Type B pancreatic cell (in vitro differentiated cells): ENCODE measurements around the gene ANKRD53. TPM values are rescaled to one million over a fixed set of nuclear protein-coding genes. Genes with fewer than 3 reads are reported as not detected.

ENCODE experiments used
- DNase-seq: peaks from one replicate; pipeline ENCODE4 v3.0.0; 2021; ENCODE audit warnings: mixed read lengths; ENCODE audit not compliant: unreplicated experiment; ENCODE audit errors: extremely low spot score
- H3K27ac Mint-ChIP-seq: 2 replicates; pipeline ENCODE4 v1.8.0; 2021; ENCODE audit warnings: mild to moderate bottlenecking, mixed read lengths
- H3K27me3 Mint-ChIP-seq: 2 replicates; pipeline ENCODE4 v1.8.0; 2021; ENCODE audit warnings: mixed read lengths
- H3K36me3 Mint-ChIP-seq: 2 replicates; pipeline ENCODE4 v1.8.0; 2021; ENCODE audit warnings: mixed read lengths
- H3K4me1 Mint-ChIP-seq: one replicate; pipeline ENCODE4 v1.8.0; 2021; ENCODE audit warnings: mixed read lengths; ENCODE audit not compliant: unreplicated experiment
- H3K4me3 Mint-ChIP-seq: 2 replicates; pipeline ENCODE4 v1.8.0; 2021; ENCODE audit warnings: mild to moderate bottlenecking, mixed read lengths
- H3K9me3 Mint-ChIP-seq: 2 replicates; pipeline ENCODE4 v1.8.0; 2021; ENCODE audit warnings: mixed read lengths
- CTCF ChIP-seq: fragments of 200-600 bp; sonication (generic); conservative IDR thresholded peaks from 2 replicates; pipeline ENCODE4 v1.5.0; 2021; ENCODE audit warnings: antibody characterized with exemption, mild to moderate bottlenecking
- total RNA-seq: library from RNA; stranded (reverse); gene quantifications from 2 replicates; pipeline ENCODE4 v1.2.1, GENCODE V29; 2021; ENCODE audit warnings: low replicate concordance

ANKRD53 gene
- total RNA-seq, 1 donor from 2014 or later, result 0.72 TPM

- no peaks in the 10 kb centered on the region for H3K36me3 Mint-ChIP-seq
- peaks cover 5% of the 10 kb centered on the region for H3K4me1 Mint-ChIP-seq
- no peak overlapping the region for H3K4me3 Mint-ChIP-seq
- TF ChIP-seq CTCF, result no peak
- no peaks in the 10 kb centered on the region for H3K9me3 Mint-ChIP-seq
- DNase-seq, result peak; percentile 66
- H3K27me3 Mint-ChIP-seq, result peaks cover 56% of the 10 kb centered on the region
- no peak overlapping the region for H3K27ac Mint-ChIP-seq
Measured at GRCh38 chr2:70962211-70962884, 16.1 kb upstream of the ANKRD53 start.

- peak; percentile 59 for DNase-seq
- Mint-ChIP-seq H3K9me3 (no peaks in the 10 kb centered on the region), H3K4me1 (peaks cover 5% of the 10 kb centered on the region), H3K4me3 (no peak overlapping the region), H3K27ac (no peak overlapping the region), H3K36me3 (no peaks in the 10 kb centered on the region), H3K27me3 (peaks cover 58% of the 10 kb centered on the region)
- TF ChIP-seq CTCF, result no peak
Measured at GRCh38 chr2:70962885-70963878, 15.2 kb upstream of the ANKRD53 start.

- Mint-ChIP-seq H3K27me3 (peaks cover 63% of the 10 kb centered on the region), H3K27ac (no peak overlapping the region), H3K36me3 (no peaks in the 10 kb centered on the region), H3K4me1 (peaks cover 5% of the 10 kb centered on the region), H3K4me3 (no peak overlapping the region), H3K9me3 (no peaks in the 10 kb centered on the region)
- no peak for DNase-seq
- TF ChIP-seq CTCF, result no peak
Measured at GRCh38 chr2:70964133-70964532, 14.3 kb upstream of the ANKRD53 start.

GRCh38 chr2:70964596-70965386 lies 13.6 kb upstream of the ANKRD53 start:
- Mint-ChIP-seq H3K4me1 (peaks cover 5% of the 10 kb centered on the region), H3K36me3 (no peaks in the 10 kb centered on the region), H3K9me3 (no peaks in the 10 kb centered on the region), H3K27me3 (peaks cover 65% of the 10 kb centered on the region), H3K4me3 (peak overlapping the region; percentile 77), H3K27ac (no peak overlapping the region)
- DNase-seq, result peak; percentile 81
- TF ChIP-seq CTCF, result peak; percentile 92

- no peak for TF ChIP-seq CTCF
- no peaks in the 10 kb centered on the region for H3K36me3 Mint-ChIP-seq
- H3K27me3 Mint-ChIP-seq, result peaks cover 72% of the 10 kb centered on the region
- H3K4me1 Mint-ChIP-seq, result peaks cover 5% of the 10 kb centered on the region
- H3K9me3 Mint-ChIP-seq, result no peaks in the 10 kb centered on the region
- peak overlapping the region; percentile 77 for H3K4me3 Mint-ChIP-seq
- H3K27ac Mint-ChIP-seq, result no peak overlapping the region
- DNase-seq, result peak; percentile 32
Measured at GRCh38 chr2:70965506-70965905, 12.9 kb upstream of the ANKRD53 start.
